PC-9 (cell line): Measurements from ENCODE around the gene E2F3.

ENCODE experiments used
- CTCF ChIP-seq: fragments of 200-600 bp; sonication (generic); conservative IDR thresholded peaks from 2 replicates; pipeline ENCODE4 v1.6.1; 2017; ENCODE audit warnings: mixed run types, antibody characterized with exemption, mild to moderate bottlenecking, moderate library complexity
- EZH2 ChIP-seq: fragments of 200-600 bp; sonication (generic); IDR thresholded peaks from 2 replicates; pipeline ENCODE4 v1.8.0; 2017; ENCODE audit warnings: antibody characterized with exemption, low read depth

- no peak for TF ChIP-seq EZH2
- TF ChIP-seq CTCF = no peak
These were observed 75.8 kb downstream of the E2F3 start for GRCh38 chr6:20477485-20477884.
